HG03571 (cell line): Measurements from ENCODE around the gene TMEM208.

ENCODE experiments used
- ATAC-seq: cut with Tn5 transposase; IDR thresholded peaks from one replicate; pipeline ENCODE4 v1.9.1; 2021; ENCODE audit not compliant: unreplicated experiment

TMEM208 gene

DNA sequence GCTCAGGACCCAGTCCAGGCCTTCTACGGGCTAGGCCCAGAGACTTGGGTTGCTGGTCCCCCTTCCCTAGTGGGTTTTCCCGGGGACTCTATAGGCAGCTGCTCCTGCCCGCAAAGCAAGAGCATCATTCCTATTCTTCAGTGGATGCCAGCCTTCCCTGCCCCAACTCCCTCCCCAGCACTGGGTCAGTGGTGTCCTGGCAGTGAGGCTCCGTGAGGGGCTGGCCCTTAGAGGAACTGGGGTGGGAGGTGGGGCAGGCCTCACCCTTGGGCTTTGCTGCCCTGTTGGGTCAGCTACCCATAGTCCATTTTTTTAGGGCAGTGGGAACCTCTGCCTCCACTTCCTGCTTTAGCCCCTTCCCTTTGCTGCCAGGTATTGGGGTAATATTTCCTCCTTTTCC, 44.5 kb downstream of the TMEM208 start:
- ATAC-seq = no peak

DNA sequence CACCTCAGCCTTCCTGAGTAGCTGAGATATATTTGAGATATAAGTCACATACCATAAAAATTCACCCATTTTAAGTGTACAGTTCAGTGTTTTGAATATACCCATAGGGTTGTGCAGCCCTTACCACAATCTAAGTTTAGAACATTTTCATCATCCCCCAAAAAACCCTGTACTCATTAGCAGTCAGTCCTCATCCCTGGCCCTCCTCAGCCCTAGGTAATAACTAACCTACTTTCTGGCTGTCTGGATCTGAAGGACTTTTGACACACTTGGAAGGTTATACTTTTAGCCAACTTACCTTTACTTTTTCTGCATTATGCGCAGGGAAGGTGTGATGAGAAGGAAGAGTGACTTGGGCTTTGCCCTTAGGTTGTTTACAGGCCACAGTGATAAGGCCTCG, 48.4 kb downstream of the TMEM208 start:
- ATAC-seq = no peak

DNA sequence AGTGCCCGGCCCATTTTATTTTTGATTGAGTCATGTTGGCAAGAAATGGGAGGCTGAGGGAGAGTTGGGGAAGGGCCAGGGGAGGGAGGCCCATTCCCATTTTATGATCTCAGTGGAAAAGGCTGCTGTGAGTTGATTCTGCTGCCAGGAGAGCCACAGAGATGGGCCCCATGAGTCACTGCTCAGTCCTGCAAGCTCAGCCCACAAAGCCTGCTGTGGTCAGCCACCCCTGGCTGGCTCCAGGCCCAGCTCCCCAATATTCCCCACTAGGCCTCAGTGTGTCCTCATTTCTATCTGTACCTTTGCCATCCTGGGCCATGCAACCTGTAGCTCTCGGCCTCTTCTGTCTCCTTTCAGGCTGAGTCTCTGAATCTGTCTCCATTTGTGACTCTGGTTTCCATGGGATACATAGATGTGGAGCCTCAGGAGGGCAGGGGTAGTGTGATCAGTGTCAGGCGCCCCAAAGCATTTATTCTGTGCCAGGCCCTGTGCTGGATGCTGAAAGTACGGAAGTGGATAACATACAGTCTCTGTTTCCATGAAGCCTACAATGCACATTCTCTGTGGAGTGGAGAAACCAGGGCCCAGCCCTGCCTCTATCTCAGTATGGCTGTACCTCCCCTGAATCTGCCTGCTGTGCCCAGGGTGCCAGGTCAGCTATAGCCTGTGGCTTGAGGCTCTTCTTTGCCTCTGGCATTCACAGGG, 50.5 kb downstream of the TMEM208 start:
- ATAC-seq = no peak

DNA sequence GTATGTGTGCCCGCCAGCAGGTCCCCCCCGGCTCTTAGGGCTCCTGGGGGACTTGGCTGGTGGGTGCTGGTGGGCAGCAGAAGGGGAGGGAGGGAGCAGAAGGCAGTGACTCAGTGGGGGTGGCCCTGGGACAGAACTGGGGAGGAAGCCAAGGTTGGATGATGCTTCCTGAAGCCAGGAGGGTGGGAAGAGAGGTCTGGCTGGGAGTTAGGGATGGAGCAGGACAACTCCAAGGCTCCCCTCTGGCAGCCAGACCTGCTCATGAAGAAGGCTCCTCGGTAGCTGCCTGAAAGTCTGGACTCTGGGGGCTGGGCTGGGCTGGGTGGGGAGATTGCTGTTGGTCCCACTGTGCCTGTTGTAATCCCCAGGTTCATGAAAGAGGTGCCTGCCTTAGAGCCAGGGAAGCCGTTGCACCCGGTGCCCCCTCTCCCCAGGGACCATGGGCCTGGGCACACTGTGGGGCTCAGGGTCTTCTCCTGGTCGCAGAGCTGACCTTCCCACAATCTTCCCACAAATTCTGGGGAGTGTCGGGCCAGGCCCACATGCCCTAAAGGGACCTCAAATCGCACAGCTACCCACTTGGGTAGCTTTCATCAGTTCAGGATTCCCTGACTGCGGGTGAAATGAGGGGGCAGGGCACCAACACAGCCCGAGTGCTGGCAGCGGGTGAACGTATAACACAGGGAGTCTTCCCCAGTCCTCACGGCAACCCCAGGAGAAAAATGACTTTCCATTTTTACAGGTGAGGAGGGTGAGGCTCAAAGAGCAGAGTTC, 51.3 kb downstream of the TMEM208 start:
- ATAC-seq = no peak
